ENCODE data around the gene SEPTIN8. TPM values are rescaled to one million over a fixed set of nuclear protein-coding genes. Genes with fewer than 3 reads are reported as not detected.

Gene SEPTIN8
- total RNA-seq, 1 experiment from 2014 or later = 48.5 TPM

GRCh38 chr5:132825033-132825833 is 48.2 kb upstream of the SEPTIN8 start:
- no peak overlapping the region for H3K27ac Mint-ChIP-seq (ENCODE audit: unreplicated experiment)
- CTCF ChIA-PET = no interaction called here
- no peaks in the 10 kb centered on the region for H3K27me3 Mint-ChIP-seq (ENCODE audit: unreplicated experiment)
- H3K36me3 Mint-ChIP-seq (ENCODE audit: insufficient read depth, unreplicated experiment) = peaks cover 26% of the 10 kb centered on the region
- no peak for DNase-seq
- BruUV-seq (replicated peaks) = no TSS peak
- H3K4me3 Mint-ChIP-seq (ENCODE audit: low read depth, unreplicated experiment) = no peak overlapping the region
- TF ChIP-seq CTCF (IDR thresholded peaks at IDR 0.05; ENCODE audit: unreplicated experiment) = no peak
- peaks cover 13% of the 10 kb centered on the region for H3K4me1 Mint-ChIP-seq (ENCODE audit: low read depth, unreplicated experiment)
- intact Hi-C loops (cut with micrococcal nuclease; ENCODE audit: unreplicated experiment) = loop anchor here (10.0 kb wide), 1 partner anchor 240 kb away; no protein-coding TSS in a partner anchor
- no peaks in the 10 kb centered on the region for H3K9me3 Mint-ChIP-seq (ENCODE audit: low read depth, unreplicated experiment)

- Mint-ChIP-seq H3K27me3 (ENCODE audit: unreplicated experiment) (no peaks in the 10 kb centered on the region), H3K9me3 (ENCODE audit: low read depth, unreplicated experiment) (no peaks in the 10 kb centered on the region), H3K4me1 (ENCODE audit: low read depth, unreplicated experiment) (peaks cover 16% of the 10 kb centered on the region), H3K4me3 (ENCODE audit: low read depth, unreplicated experiment) (no peak overlapping the region), H3K27ac (ENCODE audit: unreplicated experiment) (no peak overlapping the region), H3K36me3 (ENCODE audit: insufficient read depth, unreplicated experiment) (peaks cover 21% of the 10 kb centered on the region)
- intact Hi-C loops (cut with micrococcal nuclease; ENCODE audit: unreplicated experiment) = loop anchor here (10.0 kb wide), 1 partner anchor 240 kb away; no protein-coding TSS in a partner anchor
- no peak for DNase-seq
- no peak for TF ChIP-seq CTCF (IDR thresholded peaks at IDR 0.05; ENCODE audit: unreplicated experiment)
- CTCF ChIA-PET = no interaction called here
- BruUV-seq (replicated peaks) = no TSS peak
Observed at GRCh38 chr5:132824426-132824825, 47.4 kb upstream of the SEPTIN8 start.

- Mint-ChIP-seq H3K27ac (ENCODE audit: unreplicated experiment) (no peak overlapping the region), H3K4me3 (ENCODE audit: low read depth, unreplicated experiment) (no peak overlapping the region), H3K27me3 (ENCODE audit: unreplicated experiment) (no peaks in the 10 kb centered on the region), H3K9me3 (ENCODE audit: low read depth, unreplicated experiment) (no peaks in the 10 kb centered on the region), H3K36me3 (ENCODE audit: insufficient read depth, unreplicated experiment) (peaks cover 13% of the 10 kb centered on the region), H3K4me1 (ENCODE audit: low read depth, unreplicated experiment) (peaks cover 9% of the 10 kb centered on the region)
- intact Hi-C loops (cut with micrococcal nuclease; ENCODE audit: unreplicated experiment) = loop anchor here (10.0 kb wide), 1 partner anchor 239 kb away; no protein-coding TSS in a partner anchor
- CTCF ChIA-PET = no interaction called here
- BruUV-seq (replicated peaks) = no TSS peak
- no peak for DNase-seq
- no peak for TF ChIP-seq CTCF (IDR thresholded peaks at IDR 0.05; ENCODE audit: unreplicated experiment)
Observed at GRCh38 chr5:132823481-132824050, 46.5 kb upstream of the SEPTIN8 start.

GRCh38 chr5:132822650-132823480 is 45.8 kb upstream of the SEPTIN8 start:
- intact Hi-C loops (cut with micrococcal nuclease; ENCODE audit: unreplicated experiment) = loop anchor here (10.0 kb wide), 1 partner anchor 238 kb away; no protein-coding TSS in a partner anchor
- no TSS peak for BruUV-seq (replicated peaks)

More at GRCh38 chr5:132822650-132823480, 45.8 kb upstream of the SEPTIN8 start:
- H3K36me3 Mint-ChIP-seq (ENCODE audit: insufficient read depth, unreplicated experiment) = peaks cover 13% of the 10 kb centered on the region
- DNase-seq = no peak
- no peak overlapping the region for H3K27ac Mint-ChIP-seq (ENCODE audit: unreplicated experiment)
- H3K4me3 Mint-ChIP-seq (ENCODE audit: low read depth, unreplicated experiment) = no peak overlapping the region
- CTCF ChIA-PET = interaction anchor here (0.6 kb wide), 1 partner anchor 215 kb away, joined by 3 read pairs; no protein-coding TSS in a partner anchor
- H3K27me3 Mint-ChIP-seq (ENCODE audit: unreplicated experiment) = no peaks in the 10 kb centered on the region
- no peak for TF ChIP-seq CTCF (IDR thresholded peaks at IDR 0.05; ENCODE audit: unreplicated experiment)
- H3K4me1 Mint-ChIP-seq (ENCODE audit: low read depth, unreplicated experiment) = peaks cover 9% of the 10 kb centered on the region
- H3K9me3 Mint-ChIP-seq (ENCODE audit: low read depth, unreplicated experiment) = no peaks in the 10 kb centered on the region

Data from Calu3 (cell line).